ENCODE results near the gene LGALS7.
"Not testable (repeated sequence)": the region's sequence is repeated elsewhere in the genome, so short reads cannot be mapped to it uniquely, and the experiment has no call there.

- not testable (repeated sequence) for TF ChIP-seq CTCF (IDR thresholded peaks at IDR 0.05; ENCODE audit: insufficient read depth, low read depth, low read length); EZH2 (IDR thresholded peaks at IDR 0.05; ENCODE audit: insufficient read depth, low read length)
Measured at GRCh38 chr19:38790507-38791403, 17.4 kb upstream of the LGALS7 start.

Measured in astrocyte (in vitro differentiated cells and primary cell).